GM19438 (cell line): Measurements from ENCODE around the gene NHERF2.

Experiments used
- ATAC-seq: cut with Tn5 transposase; IDR thresholded peaks from one replicate; pipeline ENCODE4 v1.9.1; 2021; ENCODE audit warnings: low read depth; ENCODE audit not compliant: unreplicated experiment

NHERF2 gene

DNA sequence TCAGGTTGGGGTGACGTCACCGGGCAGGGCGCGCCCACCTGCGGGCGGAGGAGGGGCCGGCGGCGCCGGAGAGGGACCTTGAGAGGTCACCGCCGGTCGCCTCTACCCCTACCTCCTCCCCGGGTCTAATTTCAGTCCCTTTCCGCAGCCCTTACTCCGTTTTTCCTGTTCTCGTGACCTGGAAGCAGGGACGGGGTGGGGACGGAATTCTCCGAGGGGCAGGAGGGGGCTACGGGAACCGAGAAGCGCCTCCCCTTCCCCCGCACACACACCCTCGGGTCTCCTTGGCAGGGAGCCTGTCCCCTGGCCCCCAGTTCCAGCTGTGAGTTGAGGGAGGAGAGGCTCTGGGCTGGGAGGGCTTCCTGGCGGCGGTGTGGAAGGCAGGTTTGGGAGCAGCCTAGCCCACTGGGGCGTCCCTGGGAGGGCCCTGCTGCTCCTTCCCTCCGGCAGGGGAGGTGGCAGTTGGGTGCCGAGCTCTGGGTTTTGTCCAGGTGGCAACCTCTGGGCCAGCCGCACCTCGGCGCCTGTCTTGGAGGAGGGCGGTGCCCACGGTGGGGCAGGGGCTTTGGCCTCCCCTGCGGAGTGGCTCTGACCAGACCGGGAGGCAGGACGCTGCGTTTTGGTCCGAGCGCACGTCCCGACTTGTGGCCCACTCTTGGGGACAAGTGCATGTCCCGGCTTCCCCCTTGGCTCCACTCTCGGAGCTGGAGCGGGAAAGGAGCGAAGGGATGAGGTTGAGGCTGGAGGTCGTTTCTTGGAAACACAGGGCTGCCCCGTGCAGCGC is 36.2 kb upstream of the NHERF2 start:
- ATAC-seq: no peak

DNA sequence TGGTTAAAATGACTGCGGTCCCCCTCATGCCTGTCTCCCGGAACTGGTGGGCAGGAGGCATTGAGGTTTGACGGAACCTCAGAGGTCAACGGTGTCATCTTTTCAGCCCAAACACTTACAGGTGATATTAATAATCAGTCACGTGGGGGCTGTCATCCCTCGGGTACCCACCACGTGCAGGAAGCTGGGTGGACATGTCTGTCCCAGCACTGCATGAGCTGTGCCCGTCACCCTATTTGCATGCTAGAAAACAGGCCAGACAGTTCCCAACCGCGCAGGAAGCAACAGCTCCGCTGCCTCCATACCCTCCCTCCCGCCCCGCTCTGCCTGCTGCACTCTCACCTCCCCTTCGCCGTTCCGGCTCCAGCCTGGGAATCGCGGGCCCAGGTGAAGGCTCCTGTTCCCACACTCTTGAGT is 35.6 kb upstream of the NHERF2 start:
- no peak for ATAC-seq

DNA sequence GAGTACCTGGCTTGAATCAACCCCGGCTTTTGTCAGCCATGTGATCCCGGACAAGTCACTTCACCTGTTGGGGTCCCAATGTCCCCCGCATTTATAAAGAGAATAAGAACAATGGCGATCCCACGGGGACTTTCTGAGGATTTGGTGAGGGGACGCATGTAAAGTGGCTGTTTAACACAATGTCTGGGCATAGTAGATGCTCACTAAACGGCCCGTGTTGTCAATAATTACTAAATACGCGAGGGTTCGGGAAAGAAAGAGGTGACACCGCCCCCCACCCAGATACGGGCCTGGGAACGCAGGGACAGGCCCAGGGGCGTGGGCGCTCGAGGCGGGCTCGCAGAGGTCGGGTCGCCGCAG is 35.1 kb upstream of the NHERF2 start:
- ATAC-seq: no peak

DNA sequence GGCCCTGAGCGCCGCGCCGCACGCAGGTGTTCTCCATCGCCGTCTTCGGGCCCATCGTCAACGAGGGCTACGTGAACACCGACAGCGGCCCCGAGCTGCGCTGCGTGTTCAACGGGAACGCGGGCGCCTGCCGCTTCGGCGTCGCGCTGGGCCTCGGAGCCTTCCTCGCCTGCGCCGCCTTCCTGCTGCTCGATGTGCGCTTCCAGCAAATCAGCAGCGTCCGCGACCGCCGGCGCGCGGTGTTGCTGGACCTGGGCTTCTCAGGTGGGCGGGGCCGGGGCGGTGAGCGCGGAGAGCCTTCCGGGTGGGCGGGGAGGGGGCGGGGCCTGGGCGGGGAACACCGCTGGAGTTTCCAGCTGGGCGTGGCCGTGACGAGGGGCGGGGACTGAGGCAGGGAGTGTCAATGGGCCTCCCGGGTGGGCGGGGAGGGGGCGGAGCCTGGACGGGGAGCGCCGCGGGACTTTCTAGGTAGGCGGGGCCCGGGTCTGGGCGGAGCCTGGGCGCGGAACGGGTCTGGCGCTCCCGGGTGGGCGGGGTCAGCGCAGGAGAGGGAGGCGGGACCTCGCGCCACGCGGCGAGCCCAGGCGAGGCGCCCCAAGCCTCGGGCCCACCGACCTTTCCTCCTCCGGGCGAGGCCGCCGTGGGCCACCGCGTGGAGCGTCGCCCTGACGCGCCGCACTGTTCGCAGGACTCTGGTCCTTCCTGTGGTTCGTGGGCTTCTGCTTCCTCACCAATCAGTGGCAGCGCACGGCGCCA is 34.6 kb upstream of the NHERF2 start:
- ATAC-seq: no peak

DNA sequence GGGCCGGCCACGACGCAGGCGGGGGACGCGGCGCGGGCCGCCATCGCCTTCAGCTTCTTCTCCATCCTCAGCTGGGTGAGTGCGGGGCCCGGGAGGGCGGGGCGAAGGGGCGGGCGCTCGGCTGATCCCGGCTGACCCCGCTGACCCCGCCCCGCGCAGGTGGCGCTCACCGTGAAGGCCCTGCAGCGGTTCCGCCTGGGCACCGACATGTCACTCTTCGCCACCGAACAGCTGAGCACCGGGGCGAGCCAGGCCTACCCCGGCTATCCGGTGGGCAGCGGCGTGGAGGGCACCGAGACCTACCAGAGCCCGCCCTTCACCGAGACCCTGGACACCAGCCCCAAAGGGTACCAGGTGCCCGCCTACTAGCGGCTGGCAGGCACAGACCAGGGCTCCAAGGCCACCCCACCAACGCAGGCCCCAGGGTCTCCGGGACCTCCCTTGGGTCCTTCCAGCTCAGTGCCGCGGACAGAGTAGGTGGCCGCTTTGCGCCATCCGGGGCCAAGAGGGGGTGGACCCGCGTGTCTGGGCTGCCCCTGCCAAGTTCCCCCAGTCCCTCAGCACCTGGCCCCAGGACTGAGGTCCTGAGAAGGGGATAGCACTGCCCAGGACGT is 33.9 kb upstream of the NHERF2 start:
- ATAC-seq: no peak

DNA sequence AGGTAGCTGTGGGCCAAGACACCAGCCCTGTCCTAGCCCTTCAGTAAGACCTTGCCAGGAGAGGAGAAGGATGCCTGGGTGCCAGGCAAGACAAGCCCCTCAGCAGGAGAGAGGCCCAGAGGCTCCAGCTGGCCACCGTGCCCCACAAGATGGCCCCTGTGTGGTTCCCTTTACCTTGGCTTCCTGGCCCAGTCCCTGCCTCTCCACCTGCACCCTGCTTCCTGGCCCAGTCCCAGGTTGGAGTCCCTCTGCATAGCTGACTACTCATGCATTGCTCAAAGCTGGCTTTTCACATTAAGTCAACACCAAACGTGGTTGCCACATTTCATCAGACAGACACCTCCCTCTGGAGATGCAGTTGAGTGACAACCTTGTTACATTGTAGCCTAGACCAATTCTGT is 33.0 kb upstream of the NHERF2 start:
- no peak for ATAC-seq

DNA sequence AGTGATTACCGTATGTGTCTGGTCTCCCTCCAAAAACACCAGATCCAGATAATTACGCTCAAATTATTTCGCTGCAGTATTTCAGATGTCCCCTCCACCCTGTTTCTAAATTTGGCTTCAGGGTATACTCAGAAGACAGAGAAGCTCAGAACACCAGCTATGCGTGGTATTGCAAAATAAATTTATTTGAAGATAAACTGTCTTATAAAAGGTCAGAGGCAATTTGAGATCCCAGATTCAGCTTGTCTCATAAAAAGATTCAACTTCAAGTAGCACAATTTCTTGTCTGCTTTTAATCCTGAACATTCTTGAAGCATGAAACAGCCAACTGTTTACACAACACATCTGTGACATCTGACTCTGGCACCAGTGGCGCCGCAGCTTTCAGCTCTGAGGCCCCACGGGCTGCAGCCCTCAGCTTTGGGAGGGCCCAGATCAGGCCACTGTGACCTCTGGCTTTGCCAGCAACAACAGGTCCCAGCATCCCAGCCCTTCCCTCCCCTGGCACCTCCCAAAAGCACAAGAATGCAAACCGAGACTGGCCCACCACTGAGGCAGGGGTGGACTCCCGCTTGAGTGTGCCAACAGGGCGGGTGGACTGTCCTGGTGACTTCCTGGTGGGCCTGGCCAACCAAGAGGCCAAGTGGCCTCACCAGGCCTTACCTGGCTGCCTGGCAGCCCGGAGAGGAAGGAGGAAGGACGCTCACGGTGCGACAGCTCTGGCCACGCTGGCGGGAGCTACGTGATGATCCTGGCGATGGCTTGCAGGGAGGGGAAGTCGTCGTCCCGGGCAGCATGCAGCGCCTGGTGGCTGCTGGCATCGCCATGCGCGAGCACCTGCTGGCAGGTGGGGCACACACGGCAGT is 29.0 kb upstream of the NHERF2 start:
- ATAC-seq: no peak

DNA sequence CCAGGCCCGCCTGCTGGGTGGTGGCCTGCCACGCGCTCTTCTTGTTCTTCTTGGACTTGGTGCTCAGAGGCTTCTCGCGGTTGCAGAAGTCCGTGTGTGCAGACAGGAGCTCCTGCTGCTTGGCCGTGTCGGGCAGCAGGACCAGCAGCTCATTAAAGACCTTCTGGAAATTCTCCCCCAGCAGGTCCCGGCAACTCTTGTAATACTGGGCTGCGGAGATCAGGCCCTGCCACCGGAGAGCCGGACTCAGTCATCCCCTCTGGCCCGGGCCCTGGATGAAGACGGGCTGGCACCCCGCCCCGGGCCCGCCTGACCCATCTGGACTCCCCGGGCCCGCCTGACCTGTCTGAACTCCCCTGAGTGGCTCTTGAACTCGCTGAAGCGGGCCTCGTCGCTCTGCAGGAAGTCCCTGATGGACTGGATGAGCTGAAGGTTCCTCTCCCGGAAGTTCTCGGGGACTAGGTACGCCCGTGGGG is 28.3 kb upstream of the NHERF2 start:
- ATAC-seq: no peak

DNA sequence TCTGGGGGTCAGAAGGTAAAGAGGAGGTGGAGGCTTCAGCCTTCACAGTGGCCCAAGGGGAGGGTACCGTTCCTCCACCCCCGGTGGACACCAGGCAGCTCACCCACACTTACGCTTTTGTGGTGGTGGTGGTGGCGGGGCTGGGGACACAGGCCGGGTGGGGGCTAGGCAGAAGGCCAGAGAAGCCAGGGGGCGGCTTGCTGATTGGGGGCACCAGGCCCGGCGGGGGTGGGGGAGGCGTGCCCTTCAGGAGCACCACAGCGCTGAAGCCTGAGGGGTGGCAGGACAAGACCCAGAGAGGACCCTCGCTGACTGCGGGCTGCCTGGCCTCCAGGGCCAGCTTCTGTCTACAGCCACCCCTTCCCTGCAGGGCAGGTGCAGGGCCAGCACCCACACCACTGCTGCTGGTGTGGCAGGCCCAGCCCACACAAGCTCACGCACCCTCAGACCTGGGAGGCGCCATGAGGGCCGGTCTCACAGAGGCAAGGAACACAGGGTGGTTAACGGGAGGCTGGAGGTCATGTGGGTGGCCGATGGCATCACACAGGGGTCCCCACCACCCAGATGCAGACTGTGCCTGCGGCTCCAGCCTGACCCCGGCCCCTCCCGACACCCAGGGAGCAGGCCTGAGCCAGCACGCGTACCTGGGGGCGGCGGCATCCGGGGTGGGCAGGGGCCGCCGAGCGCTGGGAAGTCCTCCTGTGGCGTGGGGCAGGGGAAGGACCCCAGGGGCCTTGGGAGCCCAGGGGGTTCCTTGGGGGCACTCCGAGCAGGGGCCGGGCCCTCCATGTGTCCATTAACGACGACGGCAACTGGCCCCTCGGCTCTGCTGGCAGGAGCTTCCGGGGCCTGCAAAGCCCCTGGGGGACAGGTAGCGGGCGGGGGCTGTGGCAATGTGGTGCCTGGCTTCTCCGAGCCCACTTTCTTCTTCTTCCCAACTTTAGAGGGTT is 27.6 kb upstream of the NHERF2 start:
- no peak for ATAC-seq

DNA sequence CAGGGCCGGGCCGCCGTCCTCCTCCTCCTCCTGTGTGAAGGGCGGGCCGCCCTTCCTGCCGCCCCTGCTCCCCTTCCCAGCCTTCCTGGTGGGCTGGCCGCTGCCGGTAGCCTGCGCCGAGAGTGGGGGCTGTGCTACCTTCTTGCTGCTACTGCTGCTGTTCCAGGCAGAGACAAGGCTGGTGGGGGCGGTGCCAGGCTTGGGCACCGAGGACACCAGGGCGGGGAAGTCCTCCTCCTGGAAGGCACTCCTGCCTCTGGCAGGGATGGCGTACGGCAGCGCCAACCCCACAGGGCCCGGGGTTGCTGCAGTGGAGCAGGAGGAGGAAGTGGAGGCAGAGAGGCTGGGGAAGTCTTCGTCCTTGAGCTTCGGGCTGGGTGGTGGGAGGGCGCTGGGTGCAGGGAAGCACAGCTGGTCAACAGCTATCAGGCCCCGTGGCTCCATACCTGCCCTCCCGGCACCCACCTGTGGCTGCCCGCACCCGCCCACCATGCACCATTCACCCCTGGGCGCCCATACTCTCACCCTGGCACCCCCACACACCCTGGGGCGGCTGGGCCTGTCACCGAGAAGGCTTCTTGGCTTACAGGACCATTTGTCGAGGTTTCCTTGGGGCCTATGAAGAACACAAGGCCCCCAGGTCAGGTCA is 26.7 kb upstream of the NHERF2 start:
- no peak for ATAC-seq

DNA sequence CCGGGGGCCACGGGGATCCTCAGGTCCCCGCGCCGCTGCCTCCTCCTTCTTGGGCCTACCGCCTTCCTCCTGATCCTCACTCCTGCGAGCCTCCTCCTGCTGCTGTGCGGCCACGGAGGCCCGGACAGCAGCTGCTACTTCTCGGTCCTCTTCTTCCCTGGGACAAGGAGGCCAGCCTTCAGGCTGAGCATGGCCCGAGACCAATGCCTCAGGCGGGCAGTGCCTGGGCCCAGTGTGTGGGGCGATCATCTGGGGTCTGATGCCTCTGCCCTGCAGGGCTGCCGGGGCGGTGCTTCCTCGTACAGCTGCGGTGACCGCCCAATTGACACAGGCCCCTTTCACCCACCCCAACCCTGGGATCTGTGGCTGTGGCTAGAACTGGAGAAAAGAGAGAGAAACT is 25.7 kb upstream of the NHERF2 start:
- ATAC-seq: no peak

DNA sequence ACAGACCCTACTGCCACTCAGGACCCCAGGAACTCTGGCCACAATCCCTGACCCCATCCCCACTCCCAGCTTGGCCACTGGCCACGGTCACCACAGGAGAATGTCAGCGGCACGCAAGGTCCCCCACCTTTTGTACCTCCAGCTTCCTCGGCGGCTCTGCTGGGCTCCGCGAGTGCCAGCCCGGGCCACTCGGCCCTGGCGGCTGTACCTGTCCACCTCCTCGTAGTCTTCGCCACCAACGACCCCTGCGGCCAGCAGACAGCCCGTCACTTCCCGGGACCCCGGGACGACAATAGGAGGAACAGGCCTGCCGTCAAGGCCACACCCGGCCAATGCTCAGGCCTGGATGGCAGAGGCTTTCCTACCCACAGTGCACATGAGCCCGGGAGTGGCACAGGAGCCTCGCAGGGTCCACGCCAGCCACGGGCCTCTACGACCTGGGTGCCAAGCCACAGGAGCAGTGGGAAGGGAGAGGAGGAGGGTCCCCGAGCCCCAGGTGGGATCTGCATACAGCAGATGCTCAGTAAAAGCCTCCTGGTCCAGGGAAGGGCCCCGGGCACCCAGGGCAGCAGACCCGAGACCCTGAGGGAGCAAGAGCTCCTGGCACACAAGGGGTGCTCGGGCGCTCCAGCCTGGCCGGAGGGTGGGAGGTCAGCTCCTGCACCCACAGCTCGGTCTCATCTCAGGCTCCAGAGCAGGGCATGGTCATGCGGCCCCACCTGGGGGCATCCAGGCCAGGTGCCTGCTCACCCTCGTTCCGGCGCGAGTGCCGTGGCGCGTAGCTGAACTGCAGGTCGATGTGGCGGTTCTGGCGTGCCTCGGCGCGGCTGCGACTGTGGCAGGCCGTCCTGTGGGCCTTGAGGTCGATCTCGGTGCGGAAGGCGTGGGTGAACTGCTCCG is 25.0 kb upstream of the NHERF2 start:
- no peak for ATAC-seq

DNA sequence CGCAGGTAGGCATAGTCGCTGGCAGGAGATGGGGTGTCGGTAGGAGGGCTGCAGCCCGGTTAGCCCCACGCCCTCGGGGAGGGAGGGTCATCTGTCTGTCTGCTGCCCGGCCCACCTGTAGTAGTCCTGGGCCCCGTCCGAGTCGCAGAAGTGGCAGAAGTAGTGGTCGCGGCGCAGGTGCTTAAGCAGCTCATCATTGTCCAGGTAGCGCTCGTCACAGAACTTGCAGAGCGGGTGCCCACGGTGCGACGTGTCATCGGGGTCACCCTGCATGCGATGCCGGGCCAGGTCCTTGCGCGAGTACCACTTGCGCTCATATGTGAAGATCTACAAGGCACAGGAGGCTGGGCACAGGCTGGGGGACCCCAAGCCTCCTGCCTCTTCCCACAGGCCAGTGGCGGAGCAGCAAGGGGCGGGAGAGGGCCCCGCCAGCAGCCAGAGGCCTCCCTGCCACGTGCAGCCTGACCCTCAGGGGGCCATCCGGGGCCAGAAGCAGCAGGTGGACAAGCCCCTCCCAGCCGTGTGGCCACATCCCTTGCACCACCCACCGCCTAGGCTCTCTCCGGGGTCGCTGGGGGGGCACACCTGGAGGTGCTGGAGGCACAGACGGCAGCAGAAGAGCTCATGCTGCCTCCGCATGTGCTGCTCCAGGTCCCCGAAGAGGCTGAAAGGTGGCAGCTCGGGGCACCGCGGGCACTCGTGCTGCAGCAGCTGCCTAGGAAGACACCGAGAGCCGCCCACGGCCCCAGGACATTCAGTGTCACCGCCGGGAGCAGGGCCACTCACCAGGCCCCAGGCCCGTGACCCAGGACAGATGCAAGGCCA is 24.1 kb upstream of the NHERF2 start:
- no peak for ATAC-seq

DNA sequence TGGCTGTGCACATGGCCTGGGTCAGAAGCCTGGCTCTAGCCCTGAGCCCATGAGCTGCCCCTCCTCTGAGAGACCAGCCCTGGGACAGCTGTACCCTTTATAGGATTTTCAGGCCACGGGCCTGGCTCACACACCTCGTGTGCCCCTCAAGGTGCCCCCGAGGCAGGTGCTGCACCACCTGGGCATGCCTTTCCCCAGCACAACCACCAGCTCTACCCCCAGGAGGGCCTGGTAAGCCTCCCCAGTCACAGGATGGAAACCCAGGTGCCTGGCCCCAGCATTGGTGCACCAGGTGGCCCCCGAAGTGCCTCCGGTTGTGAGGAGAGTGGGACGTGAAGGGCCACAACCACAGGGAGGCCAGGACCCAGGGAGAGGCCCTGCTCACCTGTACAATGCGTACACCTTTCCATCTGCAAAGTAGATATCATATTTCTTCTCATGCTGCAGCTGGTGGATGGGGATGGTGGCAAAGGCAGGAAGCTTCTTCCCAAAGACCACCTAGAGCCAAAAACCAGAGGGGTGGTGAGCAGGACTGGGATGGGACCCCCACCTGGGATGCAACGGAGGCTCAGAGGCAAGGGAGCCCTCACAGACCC is 23.4 kb upstream of the NHERF2 start:
- ATAC-seq: no peak

DNA sequence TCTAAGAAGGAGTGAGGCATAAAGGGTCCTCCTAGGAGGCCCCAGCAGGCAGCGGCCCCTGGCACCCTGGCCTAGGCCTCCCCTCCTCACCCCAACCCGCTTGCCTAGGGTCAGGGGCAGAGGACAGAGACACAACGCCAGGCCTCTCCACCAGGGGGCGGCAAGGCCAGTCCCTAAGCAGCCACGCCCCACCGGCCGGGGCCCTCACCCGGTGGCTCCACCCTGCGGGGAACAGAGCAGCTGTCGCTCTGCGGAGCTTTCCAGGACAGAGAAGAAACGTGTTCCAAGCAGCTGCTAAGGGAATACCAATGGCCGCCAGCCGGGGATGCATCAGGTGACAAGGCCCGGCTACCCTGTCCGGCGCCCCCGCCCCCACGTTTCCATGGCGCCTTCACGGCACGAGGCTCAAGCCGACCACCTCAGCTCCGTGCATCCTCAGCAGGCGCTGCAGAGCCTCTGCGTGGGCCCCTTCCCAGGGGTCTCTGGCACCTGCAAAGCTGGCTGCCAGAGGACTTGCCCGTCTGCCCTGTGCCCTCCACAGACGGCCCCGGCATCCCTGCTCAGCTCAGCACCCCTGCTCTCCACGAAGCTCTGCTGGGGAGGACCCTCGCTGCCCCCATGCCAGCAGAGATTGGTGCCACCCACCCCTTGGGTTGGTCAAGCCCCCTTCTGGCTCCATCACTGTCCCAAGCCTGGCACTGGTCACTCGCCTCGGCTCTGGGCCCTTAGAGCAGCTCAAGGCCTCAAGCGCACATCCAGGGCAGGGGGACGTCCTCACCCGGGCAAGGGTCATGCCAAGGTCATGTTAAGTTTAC is 22.7 kb upstream of the NHERF2 start:
- no peak for ATAC-seq
